Measurements from ENCODE around the gene MCCC1.

The MCCC1 gene

GRCh38 chr3:183022936-183023516 is 76.3 kb downstream of the MCCC1 start:
- H3F3A ChIP-seq (ENCODE audit: low read depth) = no peaks in the 10 kb centered on the region
- H3K9me2 ChIP-seq (replicated peaks; ENCODE audit: low read depth, low read length) = no peaks in the 10 kb centered on the region
- no peak overlapping the region for H3K9ac ChIP-seq (ENCODE audit: low read depth, low read length, poor library complexity, severe bottlenecking)
- H3K79me2 ChIP-seq (ENCODE audit: insufficient read depth, low read length) = no peaks in the 10 kb centered on the region
- H3K4me3 ChIP-seq (ENCODE audit: low read length, poor library complexity, severe bottlenecking) = no peak overlapping the region
- no peaks in the 10 kb centered on the region for H3K9me3 ChIP-seq (ENCODE audit: insufficient read depth, low read depth, low read length)
- no peaks in the 10 kb centered on the region for H3K4me1 ChIP-seq (ENCODE audit: insufficient read depth, low read length, poor library complexity, severe bottlenecking)
- peaks cover 61% of the 10 kb centered on the region; the same call in 1 of the 2 replicates for H3K36me3 ChIP-seq (ENCODE audit: insufficient read depth, low read length)
- no peak overlapping the region for H3K4me2 ChIP-seq (ENCODE audit: low read depth, low read length, poor library complexity, severe bottlenecking)
- H2AFZ ChIP-seq (ENCODE audit: low read length) = no peak overlapping the region
- H3K27me3 ChIP-seq (ENCODE audit: insufficient read depth, low read length, poor library complexity, severe bottlenecking) = no peaks in the 10 kb centered on the region
- TF ChIP-seq CTCF (conservative IDR thresholded peaks at IDR 0.05; ENCODE audit: low read length) = no peak
- no peak for TF ChIP-seq EZH2phosphoT487 (IDR thresholded peaks at IDR 0.05; ENCODE audit: borderline replicate concordance)
- no peaks in the 10 kb centered on the region for H4K20me1 ChIP-seq (ENCODE audit: insufficient read depth, low read length, poor library complexity, severe bottlenecking)

- H3K79me2 ChIP-seq (ENCODE audit: insufficient read depth, low read length) = no peaks in the 10 kb centered on the region
- H3K9me2 ChIP-seq (replicated peaks; ENCODE audit: low read depth, low read length) = no peaks in the 10 kb centered on the region
- H3K9ac ChIP-seq (ENCODE audit: low read depth, low read length, poor library complexity, severe bottlenecking) = no peak overlapping the region
- no peak overlapping the region for H3K4me3 ChIP-seq (ENCODE audit: low read length, poor library complexity, severe bottlenecking)
- H3K4me2 ChIP-seq (ENCODE audit: low read depth, low read length, poor library complexity, severe bottlenecking) = no peak overlapping the region
- H3K4me1 ChIP-seq (ENCODE audit: insufficient read depth, low read length, poor library complexity, severe bottlenecking) = no peaks in the 10 kb centered on the region
- no peaks in the 10 kb centered on the region for H3F3A ChIP-seq (ENCODE audit: low read depth)
- H3K9me3 ChIP-seq (ENCODE audit: insufficient read depth, low read depth, low read length) = no peaks in the 10 kb centered on the region
- TF ChIP-seq CTCF (conservative IDR thresholded peaks at IDR 0.05; ENCODE audit: low read length) (no peak), EZH2phosphoT487 (IDR thresholded peaks at IDR 0.05; ENCODE audit: borderline replicate concordance) (no peak)
- H3K36me3 ChIP-seq (ENCODE audit: insufficient read depth, low read length) = peaks cover 69% of the 10 kb centered on the region; the same call in 1 of the 2 replicates
- no peaks in the 10 kb centered on the region for H4K20me1 ChIP-seq (ENCODE audit: insufficient read depth, low read length, poor library complexity, severe bottlenecking)
- H3K27me3 ChIP-seq (ENCODE audit: insufficient read depth, low read length, poor library complexity, severe bottlenecking) = no peaks in the 10 kb centered on the region
- no peak overlapping the region for H2AFZ ChIP-seq (ENCODE audit: low read length)
These were observed 80.7 kb downstream of the MCCC1 start for GRCh38 chr3:183018421-183019192.

- peaks cover 47% of the 10 kb centered on the region; the same call in 1 of the 2 replicates for H3K36me3 ChIP-seq (ENCODE audit: insufficient read depth, low read length)
These were observed 84.1 kb downstream of the MCCC1 start for GRCh38 chr3:183015185-183015584.

More at GRCh38 chr3:183015185-183015584, 84.1 kb downstream of the MCCC1 start:
- no peaks in the 10 kb centered on the region for H3K27me3 ChIP-seq (ENCODE audit: insufficient read depth, low read length, poor library complexity, severe bottlenecking)
- H3F3A ChIP-seq (ENCODE audit: low read depth) = no peaks in the 10 kb centered on the region
- no peak overlapping the region for H2AFZ ChIP-seq (ENCODE audit: low read length)
- no peaks in the 10 kb centered on the region for H3K9me3 ChIP-seq (ENCODE audit: insufficient read depth, low read depth, low read length)
- no peak overlapping the region for H3K9ac ChIP-seq (ENCODE audit: low read depth, low read length, poor library complexity, severe bottlenecking)
- H3K9me2 ChIP-seq (replicated peaks; ENCODE audit: low read depth, low read length) = no peaks in the 10 kb centered on the region
- no peaks in the 10 kb centered on the region for H3K4me1 ChIP-seq (ENCODE audit: insufficient read depth, low read length, poor library complexity, severe bottlenecking)
- H3K79me2 ChIP-seq (ENCODE audit: insufficient read depth, low read length) = no peaks in the 10 kb centered on the region
- H4K20me1 ChIP-seq (ENCODE audit: insufficient read depth, low read length, poor library complexity, severe bottlenecking) = no peaks in the 10 kb centered on the region
- H3K4me3 ChIP-seq (ENCODE audit: low read length, poor library complexity, severe bottlenecking) = no peak overlapping the region
- no peak overlapping the region for H3K4me2 ChIP-seq (ENCODE audit: low read depth, low read length, poor library complexity, severe bottlenecking)
- TF ChIP-seq EZH2phosphoT487 (IDR thresholded peaks at IDR 0.05; ENCODE audit: borderline replicate concordance) (no peak), CTCF (conservative IDR thresholded peaks at IDR 0.05; ENCODE audit: low read length) (no peak)
